Adrenal gland (tissue), 12 donors: ENCODE data around the gene STAP2. TPM values are rescaled to one million over a fixed set of nuclear protein-coding genes. Genes with fewer than 3 reads are reported as not detected.

Experiments
- DNase-seq, 7 donors: peaks; one replicate each; pipeline ENCODE4 v3.0.0-alpha.2; 2019 to 2020
- H3K27ac ChIP-seq, 5 donors: fragments of 200-600 bp; sonication (generic) in 4 of 5; 1 replicate in 3 of 5; 2 replicates in 2 of 5; pipeline versions ENCODE4 v1.5.1 to v1.8.0; 2016 to 2020; ENCODE audit warnings: mild to moderate bottlenecking in 1 of 5
- H3K27me3 ChIP-seq: fragments of 200-600 bp; 2 replicates; pipeline ENCODE4 v1.8.0; 2021
- H3K36me3 ChIP-seq, 2 donors: fragments of 200-600 bp; replicated peaks in 1 of 2; 1 replicate in 1 of 2; 2 replicates in 1 of 2; pipeline versions ENCODE4 v1.5.1 to v1.8.0; 2018 to 2022
- H3K4me1 ChIP-seq, 2 donors: fragments of 200-600 bp; replicated peaks in 1 of 2; 1 replicate in 1 of 2; 2 replicates in 1 of 2; pipeline versions ENCODE4 v1.5.1 to v1.8.0; 2018 to 2021
- H3K4me3 ChIP-seq, 4 donors: fragments of 200-600 bp; sonication (generic) in 3 of 4; one replicate each; pipeline ENCODE4 v1.5.1; 2016 to 2018
- H3K9me3 ChIP-seq, 3 donors: fragments of 200-600 bp; sonication (generic) in 1 of 3; replicated peaks in 1 of 3; 1 replicate in 2 of 3; 2 replicates in 1 of 3; pipeline versions ENCODE4 v1.5.1 to v1.8.0; 2016 to 2021
- POLR2A ChIP-seq, 2 donors: fragments of 450-650 bp; IDR thresholded peaks; one replicate each; pipeline ENCODE4 v1.6.1; 2017; ENCODE audit warnings: antibody characterized with exemption in 2 of 2, mild to moderate bottlenecking in 2 of 2, moderate library complexity in 1 of 2
- WGBS, 4 donors: extraction: QIAGEN DNeasy Blood & Tissue Kit in 2 of 4; methylation state at CpG; one replicate each; pipeline versions ENCODE4 v1.1.5 to v1.1.7; 2013 to 2017; 5-methylcytosine and 5-hydroxymethylcytosine counted together
- intact Hi-C, 2 donors: fragments of 100-400 bp; cut with DNase I; formaldehyde crosslinking; loops; one replicate each; pipeline versions ENCODE4 v1.14.1 to v1.15.0; 2022 to 2023
- polyA plus RNA-seq, 3 donors: library from polyadenylated mRNA; stranded (reverse); fragments of 200-250 nt in 2 of 3; fragments of 350-450 nt in 1 of 3; fragmentation: Illumina TruSeq in 1 of 3; extraction: RNeasy Lipid Tissue Mini Kit (QIAGEN cat#74804) in 1 of 3; gene quantifications; one replicate each; pipeline ENCODE4 v1.2.3, GENCODE V29; 2013 to 2014
- total RNA-seq, 9 donors: library from RNA; depleted of rRNA in 4 of 9; stranded (reverse); fragments of >200 nt in 4 of 9; fragments of 120-200 nt in 1 of 9; fragmentation: NEBNext Ultra II Directional in 1 of 9; extraction: Animal tissue kit (Norgen Biotek cat#: 25700) in 1 of 9; gene quantifications; one replicate each; pipeline versions ENCODE4 v1.1.0 to v1.2.4, GENCODE V29; 2013 to 2023
- TF ChIP-seq, protein P1 (sequence below), 6 experiments: fragments of 450-650 bp in 4 of 6; fragments of 200-600 bp in 2 of 6; sonication (generic) in 1 of 6; IDR thresholded peaks; 1 replicate in 5 of 6; 2 replicates in 1 of 6; pipeline versions ENCODE4 v1.5.1 to v1.8.0; 2016 to 2021; ENCODE audit warnings: antibody characterized with exemption in 6 of 6, mild to moderate bottlenecking in 2 of 6, moderate library complexity in 1 of 6
- donor health status: healthy with polysubstance abuse.
- donor health status: Bipolar disorder and iron deficiency.
- donor health status: DM: yes; HTN: yes; CAD: no.
- donor health status: DM: no; HTN: no; CAD: no.
- donor health status: DM: no; HTN: no; CAD: no.
- donor health status: DM: yes; HTN: yes; CAD: no.

The STAP2 gene
- total and polyA plus RNA-seq, 12 donors = 5.7 to 106 (median 36.5) TPM

DNA sequence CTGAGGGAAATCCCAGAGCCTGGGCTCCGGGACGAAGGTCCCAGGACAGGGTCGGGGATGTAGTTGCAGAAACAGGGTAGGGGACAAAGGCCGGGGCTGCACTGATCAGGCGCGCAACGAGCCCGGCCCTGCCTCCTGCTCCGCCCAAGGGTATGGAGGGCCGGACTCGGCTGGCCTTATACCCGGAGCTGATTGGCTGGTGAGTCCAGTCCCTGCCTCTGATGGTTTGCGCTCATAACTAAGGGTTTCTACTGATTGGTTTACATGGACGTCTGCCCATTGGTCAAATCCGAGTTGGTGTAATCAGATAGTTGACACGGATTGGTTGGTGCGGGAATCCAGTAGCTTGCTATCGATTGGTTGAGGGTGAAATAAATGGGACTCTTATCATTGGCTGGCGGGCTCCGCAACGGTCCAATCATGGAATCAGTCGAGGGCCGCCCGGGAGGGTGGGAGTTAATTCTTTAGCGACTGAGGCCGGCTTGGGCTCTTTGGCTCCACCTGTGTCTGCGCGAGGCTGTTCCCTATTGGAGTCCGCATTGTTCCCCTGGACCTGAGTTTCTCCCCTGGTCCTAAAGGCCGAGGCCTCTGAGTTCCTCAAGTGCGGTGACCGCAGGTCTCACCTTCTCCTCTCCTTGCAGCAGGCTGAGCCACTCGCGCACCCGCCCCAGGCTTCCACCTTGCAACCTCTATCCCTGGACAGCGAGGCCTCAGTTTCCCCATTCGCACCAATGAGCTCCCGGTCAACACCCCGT lies 4.2 kb upstream of the STAP2 start:
- Histone ChIP-seq H3K4me1 (peaks cover 12 to 25% of the 10 kb centered on the region in 2 donors), H3K9me3 (no peaks in the 10 kb centered on the region), H3K27ac (peak overlapping the region; percentile 57 to 93 (median 83)), H3K4me3 (peak overlapping the region in 3 of 4 donors; percentile 21 to 99 (median 38)), H3K36me3 (peaks cover 0 to 9% of the 10 kb centered on the region in 2 donors), H3K27me3 (no peaks in the 10 kb centered on the region)
- intact Hi-C loops = loop anchor here in 1 of 2 donors (10.0 kb wide), 1 partner anchor 52 kb away; no protein-coding TSS in a partner anchor
- DNase-seq = peak; percentile 95 to 100 (median 99)
- TF ChIP-seq POLR2A (IDR thresholded peaks at IDR 0.05) = peak; percentile 90 to 98
- TF ChIP-seq, protein P1, sequence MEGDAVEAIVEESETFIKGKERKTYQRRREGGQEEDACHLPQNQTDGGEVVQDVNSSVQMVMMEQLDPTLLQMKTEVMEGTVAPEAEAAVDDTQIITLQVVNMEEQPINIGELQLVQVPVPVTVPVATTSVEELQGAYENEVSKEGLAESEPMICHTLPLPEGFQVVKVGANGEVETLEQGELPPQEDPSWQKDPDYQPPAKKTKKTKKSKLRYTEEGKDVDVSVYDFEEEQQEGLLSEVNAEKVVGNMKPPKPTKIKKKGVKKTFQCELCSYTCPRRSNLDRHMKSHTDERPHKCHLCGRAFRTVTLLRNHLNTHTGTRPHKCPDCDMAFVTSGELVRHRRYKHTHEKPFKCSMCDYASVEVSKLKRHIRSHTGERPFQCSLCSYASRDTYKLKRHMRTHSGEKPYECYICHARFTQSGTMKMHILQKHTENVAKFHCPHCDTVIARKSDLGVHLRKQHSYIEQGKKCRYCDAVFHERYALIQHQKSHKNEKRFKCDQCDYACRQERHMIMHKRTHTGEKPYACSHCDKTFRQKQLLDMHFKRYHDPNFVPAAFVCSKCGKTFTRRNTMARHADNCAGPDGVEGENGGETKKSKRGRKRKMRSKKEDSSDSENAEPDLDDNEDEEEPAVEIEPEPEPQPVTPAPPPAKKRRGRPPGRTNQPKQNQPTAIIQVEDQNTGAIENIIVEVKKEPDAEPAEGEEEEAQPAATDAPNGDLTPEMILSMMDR (IDR thresholded peaks at IDR 0.05) = peak in 3 of 6 experiments; percentile 12 to 47 (median 34)
- 0 to 1% (median 0%) methylated on average over 20 to 39 of the region's 39 CpGs for WGBS, 4 donors

GRCh38 chr19:4342314-4342614 lies 3.6 kb upstream of the STAP2 start:
- Histone ChIP-seq H3K9me3 (no peaks in the 10 kb centered on the region), H3K27ac (peak overlapping the region; percentile 57 to 93 (median 83)), H3K4me3 (peak overlapping the region in 2 of 4 donors; percentile 14 to 70), H3K36me3 (peaks cover 0 to 9% of the 10 kb centered on the region in 2 donors), H3K27me3 (no peaks in the 10 kb centered on the region), H3K4me1 (peaks cover 12 to 25% of the 10 kb centered on the region in 2 donors)
- 0 to 6% (median 2%) methylated on average over 1 to 10 of the region's 10 CpGs; no CpG with 5 or more reads in 1 of the 4 donors for WGBS, 4 donors
- no peak for DNase-seq
- TF ChIP-seq POLR2A (IDR thresholded peaks at IDR 0.05) = no peak
- TF ChIP-seq, protein P1 (IDR thresholded peaks at IDR 0.05) = no peak
- intact Hi-C loops = loop anchor here in 1 of 2 donors (10.0 kb wide), 1 partner anchor 53 kb away; no protein-coding TSS in a partner anchor

DNA sequence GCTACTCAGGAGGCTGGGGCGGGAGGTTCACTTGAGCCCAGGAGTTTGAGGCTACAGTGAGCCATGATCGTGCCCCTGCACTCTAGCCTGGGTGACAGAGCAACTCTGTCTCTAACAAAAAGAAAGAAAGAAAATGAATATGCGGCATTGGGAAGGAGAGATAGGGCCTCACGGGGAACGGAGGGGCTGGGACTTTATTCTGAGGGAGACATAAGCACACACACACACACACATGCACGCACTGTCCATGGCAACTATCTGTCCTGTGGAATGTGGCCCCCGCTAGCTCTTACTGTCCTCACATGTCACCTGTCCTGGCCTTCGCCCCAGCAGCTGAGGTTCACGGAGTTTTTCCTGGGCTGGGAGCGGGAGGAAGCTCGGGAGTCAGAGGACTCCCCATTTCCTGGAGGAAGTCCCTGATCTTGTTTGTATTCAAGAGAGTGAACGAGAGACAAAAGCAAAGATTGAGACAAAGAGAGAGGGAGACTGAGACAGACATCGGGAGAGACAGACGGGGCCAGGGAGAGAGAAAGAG lies 654 bp downstream of the STAP2 start:
- peak overlapping the region in 3 of 4 donors; percentile 13 to 61 (median 41) for H3K4me3 ChIP-seq
- peak overlapping the region in 4 of 5 donors; percentile 29 to 81 (median 72) for H3K27ac ChIP-seq
- 6 to 13% (median 10%) methylated on average over 14 of the region's 14 CpGs for WGBS, 4 donors

More for the DNA sequence above, 654 bp downstream of the STAP2 start:
- peak in 1 of 2 donors; percentile 49 for TF ChIP-seq POLR2A (IDR thresholded peaks at IDR 0.05)
- TF ChIP-seq, protein P1 (IDR thresholded peaks at IDR 0.05) = no peak
- H3K27me3 ChIP-seq = no peaks in the 10 kb centered on the region
- no peaks in the 10 kb centered on the region for H3K9me3 ChIP-seq
- H3K4me1 ChIP-seq = peaks cover 5 to 12% of the 10 kb centered on the region in 2 donors
- intact Hi-C loops = no loop called here
- no peaks in the 10 kb centered on the region for H3K36me3 ChIP-seq
- peak in 5 of 7 donors; percentile 41 to 70 (median 69) for DNase-seq
